ENCODE data around the gene TOMM22.

The TOMM22 gene

GRCh38 chr22:38707346-38707745, 25.6 kb downstream of the TOMM22 start:
- DNase-seq (ENCODE audit: extremely low read depth, low read depth), result peak; percentile 25
- peak overlapping the region; percentile 61 for H3K4me3 ChIP-seq (replicated peaks; ENCODE audit: low read depth, low read length)
- TF ChIP-seq, protein P1, sequence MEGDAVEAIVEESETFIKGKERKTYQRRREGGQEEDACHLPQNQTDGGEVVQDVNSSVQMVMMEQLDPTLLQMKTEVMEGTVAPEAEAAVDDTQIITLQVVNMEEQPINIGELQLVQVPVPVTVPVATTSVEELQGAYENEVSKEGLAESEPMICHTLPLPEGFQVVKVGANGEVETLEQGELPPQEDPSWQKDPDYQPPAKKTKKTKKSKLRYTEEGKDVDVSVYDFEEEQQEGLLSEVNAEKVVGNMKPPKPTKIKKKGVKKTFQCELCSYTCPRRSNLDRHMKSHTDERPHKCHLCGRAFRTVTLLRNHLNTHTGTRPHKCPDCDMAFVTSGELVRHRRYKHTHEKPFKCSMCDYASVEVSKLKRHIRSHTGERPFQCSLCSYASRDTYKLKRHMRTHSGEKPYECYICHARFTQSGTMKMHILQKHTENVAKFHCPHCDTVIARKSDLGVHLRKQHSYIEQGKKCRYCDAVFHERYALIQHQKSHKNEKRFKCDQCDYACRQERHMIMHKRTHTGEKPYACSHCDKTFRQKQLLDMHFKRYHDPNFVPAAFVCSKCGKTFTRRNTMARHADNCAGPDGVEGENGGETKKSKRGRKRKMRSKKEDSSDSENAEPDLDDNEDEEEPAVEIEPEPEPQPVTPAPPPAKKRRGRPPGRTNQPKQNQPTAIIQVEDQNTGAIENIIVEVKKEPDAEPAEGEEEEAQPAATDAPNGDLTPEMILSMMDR (IDR thresholded peaks at IDR 0.05; ENCODE audit: low read depth, low read length, missing control alignments), result no peak

GRCh38 chr22:38707984-38708383, 26.2 kb downstream of the TOMM22 start:
- H3K4me3 ChIP-seq (replicated peaks; ENCODE audit: low read depth, low read length), result peak overlapping the region; percentile 61; the same call in 1 of the 2 replicates
- DNase-seq (ENCODE audit: extremely low read depth, low read depth), result no peak
- TF ChIP-seq, protein P1 (IDR thresholded peaks at IDR 0.05; ENCODE audit: low read depth, low read length, missing control alignments), result no peak

DNA sequence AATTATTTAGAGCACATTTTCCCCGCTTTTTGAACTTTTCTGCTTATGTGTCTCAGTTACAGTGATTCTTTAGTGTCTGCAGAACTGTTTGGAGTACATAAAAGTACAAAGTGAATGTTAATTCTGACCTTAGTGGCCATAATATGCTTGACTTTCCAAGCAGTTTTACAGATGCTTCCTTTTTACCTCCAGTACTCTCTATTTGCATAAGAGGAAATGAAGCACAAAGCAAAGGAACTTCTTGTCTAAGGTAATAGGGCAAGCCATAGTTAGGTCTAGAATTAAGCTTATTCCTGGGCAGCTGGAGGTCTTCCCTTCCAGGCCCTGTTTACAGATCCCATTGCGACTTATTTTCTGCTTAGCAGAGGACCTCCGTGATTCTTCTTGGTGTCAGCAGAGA, 27.5 kb downstream of the TOMM22 start:
- TF ChIP-seq, protein P1 (IDR thresholded peaks at IDR 0.05; ENCODE audit: low read depth, low read length, missing control alignments), result no peak
- H3K4me3 ChIP-seq (replicated peaks; ENCODE audit: low read depth, low read length), result no peak overlapping the region
- no peak for DNase-seq (ENCODE audit: extremely low read depth, low read depth)

DNA sequence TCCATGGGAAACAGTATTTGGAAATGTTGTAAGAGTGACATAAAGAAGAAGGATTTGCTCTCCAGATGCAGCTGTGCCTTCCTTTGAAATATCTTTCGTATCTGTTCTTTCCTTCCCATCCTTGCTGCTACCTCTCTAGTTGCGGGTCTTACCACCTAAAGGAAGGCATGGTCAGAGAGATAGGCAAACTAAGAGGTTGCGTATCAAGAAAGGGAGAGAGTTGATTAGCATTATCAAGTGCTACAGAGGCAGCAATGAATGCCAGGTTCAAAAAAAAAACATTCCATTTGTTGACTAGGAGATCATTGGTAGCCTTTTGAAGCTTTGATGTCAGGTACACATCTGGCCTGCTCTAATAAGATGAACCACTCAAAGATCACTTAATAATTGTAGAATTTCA, 28.6 kb downstream of the TOMM22 start:
- H3K4me3 ChIP-seq (replicated peaks; ENCODE audit: low read depth, low read length), result no peak overlapping the region
- no peak for DNase-seq (ENCODE audit: extremely low read depth, low read depth)
- TF ChIP-seq, protein P1 (IDR thresholded peaks at IDR 0.05; ENCODE audit: low read depth, low read length, missing control alignments), result no peak

DNA sequence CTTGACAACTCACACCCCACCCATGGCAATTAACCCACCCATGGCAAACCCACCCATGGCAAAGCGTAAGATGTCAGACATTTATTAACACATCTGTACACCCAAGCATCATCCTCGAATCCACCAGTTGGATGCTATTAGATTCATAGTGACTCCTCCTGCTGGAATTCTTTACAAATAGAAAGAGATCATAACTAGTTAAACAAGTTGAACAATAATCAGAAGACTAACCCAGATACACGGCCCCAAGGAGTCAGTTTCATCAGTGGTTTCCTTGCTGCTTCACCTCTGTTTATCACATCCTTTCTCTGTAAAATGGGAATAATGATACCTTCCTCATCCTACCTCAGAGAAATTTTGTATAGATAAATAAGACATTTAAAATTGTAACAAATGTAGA, 29.1 kb downstream of the TOMM22 start:
- no peak for DNase-seq (ENCODE audit: extremely low read depth, low read depth)
- TF ChIP-seq, protein P1 (IDR thresholded peaks at IDR 0.05; ENCODE audit: low read depth, low read length, missing control alignments), result no peak
- no peak overlapping the region for H3K4me3 ChIP-seq (replicated peaks; ENCODE audit: low read depth, low read length)

GRCh38 chr22:38712486-38713207, 30.9 kb downstream of the TOMM22 start:
- TF ChIP-seq, protein P1 (IDR thresholded peaks at IDR 0.05; ENCODE audit: low read depth, low read length, missing control alignments), result no peak
- no peak for DNase-seq (ENCODE audit: extremely low read depth, low read depth)
- no peak overlapping the region for H3K4me3 ChIP-seq (replicated peaks; ENCODE audit: low read depth, low read length)

DNA sequence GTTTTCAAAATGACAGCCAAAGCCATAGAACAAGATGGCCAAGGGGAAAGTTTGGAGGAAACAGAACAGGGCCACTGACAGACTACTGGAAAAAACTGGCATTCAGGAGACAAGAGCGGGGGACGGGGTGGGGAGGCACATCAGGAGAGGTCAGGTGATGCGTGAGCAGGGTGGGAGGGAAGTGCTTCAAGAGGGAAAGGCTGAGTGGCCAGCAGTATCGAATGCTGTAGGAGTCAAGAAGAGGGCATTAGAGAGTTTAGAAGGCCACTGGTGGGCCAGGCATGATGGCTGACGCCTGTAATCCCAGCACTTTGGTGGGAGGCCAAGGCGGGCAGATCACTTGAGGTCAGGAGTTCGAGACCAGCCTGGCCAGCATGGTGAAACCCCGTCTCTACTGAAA, 32.2 kb downstream of the TOMM22 start:
- TF ChIP-seq, protein P1 (IDR thresholded peaks at IDR 0.05; ENCODE audit: low read depth, low read length, missing control alignments), result no peak
- DNase-seq (ENCODE audit: extremely low read depth, low read depth), result no peak
- no peak overlapping the region for H3K4me3 ChIP-seq (replicated peaks; ENCODE audit: low read depth, low read length)

Data from HFF-Myc (cell line).